ENCODE data around the gene ANXA10. TPM values are rescaled to one million over a fixed set of nuclear protein-coding genes. Genes with fewer than 3 reads are reported as not detected.

Gene ANXA10
- total RNA-seq (2014; rRNA removed; shearing (Covaris generic)) (0.22 TPM in 1 of 2 replicates, not detected in the other), polyA plus RNA-seq (2016; fragmentation: Nextera tagmentation; extraction: Ambion mirVana) (0.27 and 0.44 TPM in 2 replicates)

- no peak for TF ChIP-seq EZH2phosphoT487 (IDR thresholded peaks at IDR 0.05; ENCODE audit: insufficient read depth, low read depth)
- TF ChIP-seq EZH2 (IDR thresholded peaks at IDR 0.05; ENCODE audit: insufficient read depth, poor library complexity, severe bottlenecking) = no peak
- in situ Hi-C loops (cut with MboI) = no loop called here
- Histone ChIP-seq H4K20me1 (ENCODE audit: insufficient read depth) (no peaks in the 10 kb centered on the region), H3K9ac (no peak within 1 kb of the TSS), H3K4me3 (no peak within 1 kb of the TSS), H3K4me2 (ENCODE audit: unreplicated experiment) (no peak within 1 kb of the TSS), H2AFZ (no peak within 1 kb of the TSS), H3K9me2 (ENCODE audit: insufficient read depth) (no peaks in the 10 kb centered on the region), H3K4me1 (ENCODE audit: insufficient read depth) (peaks cover 15% of the 10 kb centered on the region), H3K27ac (no peak within 1 kb of the TSS), H3K36me3 (ENCODE audit: low read depth) (no peaks in the 10 kb centered on the region), H3F3A (ENCODE audit: insufficient read depth) (peaks cover 10% of the 10 kb centered on the region), H3K27me3 (replicated peaks; ENCODE audit: insufficient read depth) (no peaks in the 10 kb centered on the region), H3K9me3 (ENCODE audit: low read depth) (peaks cover 5% of the 10 kb centered on the region), H3K79me2 (ENCODE audit: insufficient read depth) (no peaks in the 10 kb centered on the region)
- WGBS, 2 experiments (ENCODE audit: low coverage in 1 of 2, low lambda C conversion rate in 2 of 2, missing lambda C conversion rate in 2 of 2) = 73 to 76% methylated on average over 1 of the region's 1 CpG
- DNase-seq = no peak
Observed at GRCh38 chr4:168092176-168092712, at the start of gene ANXA10. Gene ANXA10 (plus strand): TSS chr4:168092537. CDS start chr4:168092701, 164 bp downstream.

DNA sequence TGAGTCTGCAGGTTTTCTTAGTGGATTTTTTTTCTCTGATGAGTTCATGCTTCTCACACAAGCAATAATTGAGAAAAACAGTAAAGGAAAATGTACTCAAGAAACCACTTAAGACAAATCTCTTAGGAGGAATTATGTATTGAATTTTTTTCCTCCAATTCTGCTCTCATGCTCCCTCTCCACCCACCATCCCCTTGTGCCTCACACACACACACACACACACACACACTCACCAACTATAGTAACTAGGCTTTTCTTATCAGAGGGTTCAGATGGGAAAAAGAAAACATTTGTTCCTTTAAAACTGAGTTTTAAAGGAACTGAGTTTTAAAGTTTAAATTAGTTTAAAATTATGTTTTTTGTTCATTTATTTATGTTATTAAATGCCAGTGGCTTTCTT, 47.0 kb upstream of the ANXA10 start:
- Histone ChIP-seq H3K9me2 (ENCODE audit: insufficient read depth) (no peaks in the 10 kb centered on the region), H3K4me3 (no peak overlapping the region), H3F3A (ENCODE audit: insufficient read depth) (no peaks in the 10 kb centered on the region), H3K27ac (no peak overlapping the region), H3K36me3 (ENCODE audit: low read depth) (no peaks in the 10 kb centered on the region), H3K4me1 (ENCODE audit: insufficient read depth) (no peaks in the 10 kb centered on the region), H3K9ac (no peak overlapping the region), H4K20me1 (ENCODE audit: insufficient read depth) (no peaks in the 10 kb centered on the region), H3K4me2 (ENCODE audit: unreplicated experiment) (no peak overlapping the region), H2AFZ (no peak overlapping the region), H3K9me3 (ENCODE audit: low read depth) (no peaks in the 10 kb centered on the region), H3K79me2 (ENCODE audit: insufficient read depth) (no peaks in the 10 kb centered on the region), H3K27me3 (replicated peaks; ENCODE audit: insufficient read depth) (peaks cover 4% of the 10 kb centered on the region; the same call in 1 of the 2 replicates)
- no peak for TF ChIP-seq EZH2phosphoT487 (IDR thresholded peaks at IDR 0.05; ENCODE audit: insufficient read depth, low read depth)
- TF ChIP-seq EZH2 (IDR thresholded peaks at IDR 0.05; ENCODE audit: insufficient read depth, poor library complexity, severe bottlenecking) = no peak
- in situ Hi-C loops (cut with MboI) = no loop called here
- DNase-seq = no peak

GRCh38 chr4:168050002-168050401, 42.3 kb upstream of the ANXA10 start:
- Histone ChIP-seq H3K27ac (no peak overlapping the region), H3K4me3 (no peak overlapping the region), H3K4me2 (ENCODE audit: unreplicated experiment) (no peak overlapping the region), H3K79me2 (ENCODE audit: insufficient read depth) (no peaks in the 10 kb centered on the region), H2AFZ (no peak overlapping the region), H3K4me1 (ENCODE audit: insufficient read depth) (no peaks in the 10 kb centered on the region), H4K20me1 (ENCODE audit: insufficient read depth) (no peaks in the 10 kb centered on the region), H3K9me3 (ENCODE audit: low read depth) (no peaks in the 10 kb centered on the region), H3K36me3 (ENCODE audit: low read depth) (no peaks in the 10 kb centered on the region), H3K27me3 (replicated peaks; ENCODE audit: insufficient read depth) (peaks cover 21% of the 10 kb centered on the region), H3K9ac (no peak overlapping the region), H3K9me2 (ENCODE audit: insufficient read depth) (no peaks in the 10 kb centered on the region), H3F3A (ENCODE audit: insufficient read depth) (no peaks in the 10 kb centered on the region)
- no peak for TF ChIP-seq EZH2 (IDR thresholded peaks at IDR 0.05; ENCODE audit: insufficient read depth, poor library complexity, severe bottlenecking)
- no peak for TF ChIP-seq EZH2phosphoT487 (IDR thresholded peaks at IDR 0.05; ENCODE audit: insufficient read depth, low read depth)
- no peak for DNase-seq
- 4 to 5% methylated on average over 2 of the region's 2 CpGs for WGBS, 2 experiments (ENCODE audit: low coverage in 1 of 2, low lambda C conversion rate in 2 of 2, missing lambda C conversion rate in 2 of 2)
- in situ Hi-C loops (cut with MboI) = loop anchor here (25.0 kb wide), 2 partner anchors 1038 to 1888 kb away; no protein-coding TSS in a partner anchor

DNA sequence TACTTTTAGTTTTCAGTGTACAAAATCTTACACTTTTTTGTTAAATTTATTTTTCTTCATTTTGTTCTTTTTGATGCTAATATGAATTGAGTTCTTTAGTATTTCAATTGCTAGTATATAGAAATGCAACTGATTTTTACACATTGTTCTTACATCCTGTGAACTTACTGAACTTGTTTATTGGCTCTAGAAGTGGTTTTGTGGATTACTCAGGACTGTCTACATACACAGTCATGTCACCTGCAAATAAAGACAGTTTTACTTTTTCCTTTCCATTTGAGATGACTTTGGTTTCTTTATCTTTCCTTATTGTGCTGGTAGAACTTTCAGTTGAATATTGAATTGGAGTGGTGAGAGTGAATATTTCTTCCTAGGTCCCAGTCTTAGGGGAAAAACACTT, 40.8 kb upstream of the ANXA10 start:
- in situ Hi-C loops (cut with MboI) = loop anchor here (25.0 kb wide), 2 partner anchors 1039 to 1889 kb away; no protein-coding TSS in a partner anchor
- Histone ChIP-seq H3F3A (ENCODE audit: insufficient read depth) (no peaks in the 10 kb centered on the region), H3K9me2 (ENCODE audit: insufficient read depth) (no peaks in the 10 kb centered on the region), H3K27ac (no peak overlapping the region), H3K36me3 (ENCODE audit: low read depth) (no peaks in the 10 kb centered on the region), H3K4me2 (ENCODE audit: unreplicated experiment) (no peak overlapping the region), H3K79me2 (ENCODE audit: insufficient read depth) (no peaks in the 10 kb centered on the region), H3K9me3 (ENCODE audit: low read depth) (no peaks in the 10 kb centered on the region), H4K20me1 (ENCODE audit: insufficient read depth) (no peaks in the 10 kb centered on the region), H3K9ac (no peak overlapping the region), H3K4me3 (no peak overlapping the region), H3K4me1 (ENCODE audit: insufficient read depth) (no peaks in the 10 kb centered on the region), H3K27me3 (replicated peaks; ENCODE audit: insufficient read depth) (peaks cover 27% of the 10 kb centered on the region), H2AFZ (no peak overlapping the region)
- DNase-seq = no peak
- no peak for TF ChIP-seq EZH2 (IDR thresholded peaks at IDR 0.05; ENCODE audit: insufficient read depth, poor library complexity, severe bottlenecking)
- no peak for TF ChIP-seq EZH2phosphoT487 (IDR thresholded peaks at IDR 0.05; ENCODE audit: insufficient read depth, low read depth)
